A549 (cell line): ENCODE measurements around the gene TBC1D32. TPM values are rescaled to one million over a fixed set of nuclear protein-coding genes. Genes with fewer than 3 reads are reported as not detected.

Experiments used
- ATAC-seq, 2 experiments: fragments of 200-7000 bp in 1 of 2; fragments of >200 bp in 1 of 2; cut with Nextera tagmentation in 1 of 2; cut with Tn5 transposase in 1 of 2; 3 replicates each; pipeline versions ENCODE4 v1.8.0 to v1.9.1; 2018 to 2020; ENCODE audit warnings: mild to moderate bottlenecking in 1 of 2, moderate library complexity in 1 of 2
- CTCF ChIA-PET: fragments of 300-600 bp; sonication (Branson Sonifier 250); formaldehyde crosslinking; extraction: SDS; loops from one replicate; lab custom pipeline; 2021; ENCODE audit warnings: antibody characterized with exemption, inconsistent platforms; lab: Yijun Ruan, JAX
- POLR2A ChIA-PET: fragments of 350-600 bp; formaldehyde crosslinking; extraction: SDS; loops from one replicate; lab custom pipeline; 2021; ENCODE audit warnings: antibody characterized with exemption, inconsistent platforms; lab: Yijun Ruan, JAX
- DNase-seq, 2 experiments: peaks; one replicate each; pipeline versions ENCODE4 v3.0.0 to v3.0.0-alpha.2; 2011 to 2016; ENCODE audit warnings: low read depth in 1 of 2, low spot score in 1 of 2
- FAIRE-seq: peaks from 2 replicates; lab custom pipeline; 2011; peaks lifted over from hg19 to GRCh38; lab: Jason Lieb, UNC
- H3K27ac ChIP-seq, 2 experiments: fragments of >200 bp; sonication (Bioruptor Twin); formaldehyde crosslinking; 3 replicates each; pipeline ENCODE4 v1.5.1; 2016 to 2017
- H3K4me1 ChIP-seq: fragments of >200 bp; sonication (Bioruptor Twin); formaldehyde crosslinking; 3 replicates; pipeline ENCODE4 v1.6.1; 2016
- H3K4me2 ChIP-seq: fragments of >200 bp; sonication (Bioruptor Twin); formaldehyde crosslinking; 3 replicates; pipeline ENCODE4 v1.6.1; 2016
- H3K4me3 ChIP-seq: fragments of >200 bp; sonication (Bioruptor Twin); formaldehyde crosslinking; 3 replicates; pipeline ENCODE4 v1.5.1; 2016
- H3K9me3 ChIP-seq: fragments of >200 bp; sonication (Bioruptor Twin); formaldehyde crosslinking; 3 replicates; pipeline ENCODE4 v1.6.1; 2016
- BCL3 ChIP-seq: fragments of >200 bp; sonication (Bioruptor Twin); formaldehyde crosslinking; IDR thresholded peaks from 3 replicates; pipeline ENCODE4 v1.6.1; 2016
- BHLHE40 ChIP-seq: IDR thresholded peaks from 2 replicates; pipeline ENCODE4 v1.6.1; 2012; ENCODE audit warnings: low read depth, low read length, inconsistent platforms
- CBX8 ChIP-seq: fragments of 200-600 bp; sonication (generic); IDR thresholded peaks from 2 replicates; pipeline ENCODE4 v1.6.1; 2016
- CEBPB ChIP-seq, 2 experiments: fragments of >200 bp in 1 of 2; sonication (Bioruptor Twin) in 1 of 2; formaldehyde crosslinking in 1 of 2; IDR thresholded peaks; 2 replicates each; pipeline ENCODE4 v1.6.1; 2012 to 2016
- CTCF ChIP-seq: fragments of >200 bp; sonication (Bioruptor Twin); formaldehyde crosslinking; IDR thresholded peaks from 3 replicates; pipeline ENCODE4 v1.5.1; 2016
- EHMT2 ChIP-seq: fragments of 200-600 bp; sonication (generic); IDR thresholded peaks from 2 replicates; pipeline ENCODE4 v1.6.1; 2016; ENCODE audit warnings: antibody characterized with exemption, low read depth, mild to moderate bottlenecking, moderate library complexity
- ELK1 ChIP-seq: fragments of 150-350 bp; IDR thresholded peaks from 2 replicates; pipeline ENCODE4 v1.6.1; 2014; ENCODE audit warnings: low read depth, mild to moderate bottlenecking, low read length
- EP300 ChIP-seq, 2 experiments: fragments of >200 bp; sonication (Bioruptor Twin); formaldehyde crosslinking; IDR thresholded peaks; 2 replicates in 1 of 2; 3 replicates in 1 of 2; pipeline ENCODE4 v1.6.1; 2016 to 2017
- HEYL ChIP-seq: fragments of 250-450 bp; sonication (Bioruptor Pico); IDR thresholded peaks from 2 replicates; pipeline ENCODE4 v1.8.0; 2021; ENCODE audit warnings: mild to moderate bottlenecking, moderate library complexity
- HMGXB4 ChIP-seq: fragments of 250-450 bp; sonication (Bioruptor Pico); IDR thresholded peaks from 2 replicates; pipeline ENCODE4 v1.5.0; 2021; ENCODE audit warnings: mild to moderate bottlenecking, moderate library complexity, borderline replicate concordance
- HOXA7 ChIP-seq: fragments of 250-450 bp; sonication (Bioruptor Pico); IDR thresholded peaks from 2 replicates; pipeline ENCODE4 v1.5.0; 2020; ENCODE audit warnings: mild to moderate bottlenecking, moderate library complexity
- HOXB13 ChIP-seq: fragments of 250-450 bp; sonication (Bioruptor Pico); IDR thresholded peaks from 2 replicates; pipeline ENCODE4 v1.5.0; 2020; ENCODE audit warnings: low read depth, mild to moderate bottlenecking, moderate library complexity
- JUN ChIP-seq, 2 experiments: fragments of >200 bp; sonication (Bioruptor Twin); formaldehyde crosslinking; IDR thresholded peaks; 2 replicates in 1 of 2; 3 replicates in 1 of 2; pipeline ENCODE4 v1.6.1; 2016 to 2017
- JUNB ChIP-seq: fragments of >200 bp; sonication (Bioruptor Twin); formaldehyde crosslinking; IDR thresholded peaks from 2 replicates; pipeline ENCODE4 v1.6.1; 2016
- KDM1A ChIP-seq: fragments of 200-600 bp; sonication (generic); IDR thresholded peaks from 2 replicates; pipeline ENCODE4 v1.6.1; 2016; ENCODE audit warnings: low read depth, mild to moderate bottlenecking
- NFE2L2 ChIP-seq: fragments of 150-350 bp; conservative IDR thresholded peaks from 2 replicates; pipeline ENCODE4 v1.6.1; 2014; ENCODE audit warnings: low read length
- NPAS2 ChIP-seq: fragments of 250-450 bp; sonication (Bioruptor Pico); IDR thresholded peaks from 2 replicates; pipeline ENCODE4 v1.8.0; 2022; ENCODE audit warnings: mild to moderate bottlenecking, moderate library complexity, borderline replicate concordance
- NR3C1 ChIP-seq: fragments of >200 bp; sonication (Bioruptor Twin); formaldehyde crosslinking; IDR thresholded peaks from 3 replicates; pipeline ENCODE4 v1.6.1; 2017
- POLR2A ChIP-seq: IDR thresholded peaks from 2 replicates; pipeline ENCODE4 v1.6.1; 2012; ENCODE audit warnings: mild to moderate bottlenecking, low read length
- RARB ChIP-seq: fragments of 250-450 bp; sonication (Bioruptor Pico); IDR thresholded peaks from 2 replicates; pipeline ENCODE4 v1.8.0; 2021; ENCODE audit warnings: mild to moderate bottlenecking, moderate library complexity
- RCOR1 ChIP-seq: fragments of 150-350 bp; IDR thresholded peaks from 2 replicates; pipeline ENCODE4 v1.6.1; 2014; ENCODE audit warnings: antibody characterized with exemption, low read length, low read depth
- RFX5 ChIP-seq: fragments of 450-650 bp; IDR thresholded peaks from 2 replicates; pipeline ENCODE4 v1.7.1; 2014; ENCODE audit warnings: antibody characterized with exemption, mild to moderate bottlenecking, moderate library complexity
- SREBF2 ChIP-seq: fragments of 450-650 bp; IDR thresholded peaks from 2 replicates; pipeline ENCODE4 v1.6.1; 2014; ENCODE audit warnings: mild to moderate bottlenecking, moderate library complexity
- TFCP2L1 ChIP-seq: fragments of 250-450 bp; sonication (Bioruptor Pico); IDR thresholded peaks from 2 replicates; pipeline ENCODE4 v1.5.0; 2021; ENCODE audit warnings: mild to moderate bottlenecking
- TP53 ChIP-seq: fragments of 250-450 bp; sonication (Bioruptor Pico); IDR thresholded peaks from 2 replicates; pipeline ENCODE4 v1.5.0; 2021; ENCODE audit warnings: mild to moderate bottlenecking, moderate library complexity
- USF2 ChIP-seq: fragments of 450-650 bp; IDR thresholded peaks from 2 replicates; pipeline ENCODE4 v1.6.1; 2014; ENCODE audit warnings: antibody characterized with exemption
- WGBS: methylation state at CpG from one replicate; pipeline ENCODE4 v1.1.6; 2017; ENCODE audit errors: missing lambda C conversion rate; 5-methylcytosine and 5-hydroxymethylcytosine counted together
- polyA plus RNA-seq, 4 experiments: library from polyadenylated mRNA; depleted of rRNA in 3 of 4; stranded (reverse); fragments of >200 nt; fragmentation: RNase III in 1 of 4; extraction: RNeasy Plus Mini Kit Qiagen cat#74134 plus additional on column Dnase treatment in 1 of 4; gene quantifications; 2 replicates in 3 of 4; 3 replicates in 1 of 4; pipeline ENCODE4 v1.2.3, GENCODE V29; 2011 to 2017

Gene TBC1D32
- polyA plus RNA-seq, 2 of the 4 experiments (the other 2 are of a cell fraction): 2.1 to 4.4 TPM

- FAIRE-seq: no peak
- POLR2A ChIA-PET: no interaction called here
- 100% methylated on average over 1 of the region's 1 CpG for WGBS
Observed at GRCh38 chr6:121187833-121188200, 146.5 kb downstream of the TBC1D32 start.

GRCh38 chr6:121187200-121187832 lies 147.0 kb downstream of the TBC1D32 start:
- no peak overlapping the region for H3K4me3 ChIP-seq
- no peaks in the 10 kb centered on the region for H3K4me1 ChIP-seq
- WGBS: 83% methylated on average over 1 of the region's 1 CpG
- no peak for ATAC-seq
- no peak for DNase-seq
- H3K4me2 ChIP-seq: no peak overlapping the region
- POLR2A ChIA-PET: no interaction called here
- H3K9me3 ChIP-seq: no peaks in the 10 kb centered on the region
- no peak for FAIRE-seq
- no peak for TF ChIP-seq NFE2L2
- no peak for TF ChIP-seq EP300 (IDR thresholded peaks at IDR 0.05)
- TF ChIP-seq NR3C1: no peak
- no peak for TF ChIP-seq TP53 (CRISPR knock-in tag)
- TF ChIP-seq HEYL: no peak
- no peak for TF ChIP-seq JUN (IDR thresholded peaks at IDR 0.05)
- TF ChIP-seq TFCP2L1 (CRISPR knock-in tag): no peak
- TF ChIP-seq POLR2A: no peak
- TF ChIP-seq HMGXB4 (CRISPR knock-in tag): no peak
- no peak for TF ChIP-seq ELK1
- TF ChIP-seq HOXB13 (CRISPR knock-in tag): no peak
- no peak for TF ChIP-seq CTCF
- TF ChIP-seq USF2: no peak
- no peak for TF ChIP-seq CBX8
- no peak for TF ChIP-seq RARB (CRISPR knock-in tag)
- no peak for TF ChIP-seq RFX5
- TF ChIP-seq CEBPB (IDR thresholded peaks at IDR 0.05): no peak
- no peak for TF ChIP-seq EHMT2
- TF ChIP-seq HOXA7 (CRISPR knock-in tag): no peak
- no peak overlapping the region for H3K27ac ChIP-seq
- CTCF ChIA-PET: interaction anchor here (1.6 kb wide), 1 partner anchor 13 kb away, joined by 4 read pairs; no protein-coding TSS in a partner anchor

More at GRCh38 chr6:121187833-121188200, 146.5 kb downstream of the TBC1D32 start:
- Histone ChIP-seq H3K4me1 (no peaks in the 10 kb centered on the region), H3K9me3 (no peaks in the 10 kb centered on the region), H3K4me3 (no peak overlapping the region), H3K4me2 (no peak overlapping the region), H3K27ac (no peak overlapping the region)
- CTCF ChIA-PET: interaction anchor here (1.6 kb wide), 1 partner anchor 13 kb away, joined by 4 read pairs; no protein-coding TSS in a partner anchor
- no peak for TF ChIP-seq TFCP2L1 (CRISPR knock-in tag)
- TF ChIP-seq JUNB: no peak
- no peak for TF ChIP-seq TP53 (CRISPR knock-in tag)
- no peak for TF ChIP-seq KDM1A
- TF ChIP-seq BHLHE40: no peak
- TF ChIP-seq RARB (CRISPR knock-in tag): no peak
- TF ChIP-seq NPAS2 (CRISPR knock-in tag): no peak
- TF ChIP-seq ELK1: no peak
- no peak for TF ChIP-seq RCOR1
- no peak for TF ChIP-seq SREBF2
- no peak for TF ChIP-seq BCL3
- ATAC-seq: no peak
- no peak for DNase-seq
